Astrocyte (in vitro differentiated cells and primary cell): ENCODE measurements around the gene PPP1R12B. TPM values are rescaled to one million over a fixed set of nuclear protein-coding genes. Genes with fewer than 3 reads are reported as not detected.

ENCODE experiments used
- DNase-seq: peaks from one replicate; pipeline ENCODE4 v3.0.0-alpha.2; 2010; ENCODE audit warnings: low read depth
- FAIRE-seq: peaks from 2 replicates; lab custom pipeline; 2011; peaks lifted over from hg19 to GRCh38; lab: Jason Lieb, UNC
- H2AFZ ChIP-seq: 2 replicates; pipeline ENCODE4 v1.6.0; 2012; ENCODE audit warnings: low read depth, low read length, inconsistent platforms
- H3K27ac ChIP-seq: 2 replicates; pipeline ENCODE4 v1.5.1; 2011; ENCODE audit warnings: low read depth, low read length, inconsistent platforms
- H3K27me3 ChIP-seq: 2 replicates; pipeline ENCODE4 v1.6.0; 2011; ENCODE audit warnings: low read length, inconsistent platforms; ENCODE audit not compliant: insufficient read depth
- H3K36me3 ChIP-seq: 2 replicates; pipeline ENCODE4 v1.5.1; 2011; ENCODE audit warnings: low read length, inconsistent platforms; ENCODE audit not compliant: insufficient read depth
- H3K4me1 ChIP-seq: 2 replicates; pipeline ENCODE4 v1.5.1; 2011; ENCODE audit warnings: low read length, inconsistent platforms; ENCODE audit not compliant: insufficient read depth
- H3K4me2 ChIP-seq: 2 replicates; pipeline ENCODE4 v1.6.0; 2012; ENCODE audit warnings: low read length, inconsistent platforms
- H3K4me3 ChIP-seq: 2 replicates; pipeline ENCODE4 v1.5.1; 2011; ENCODE audit warnings: low read depth, mild to moderate bottlenecking, low read length, inconsistent platforms; ENCODE audit not compliant: insufficient read depth
- H3K79me2 ChIP-seq: 2 replicates; pipeline ENCODE4 v1.6.0; 2012; ENCODE audit warnings: mild to moderate bottlenecking, low read length, inconsistent platforms; ENCODE audit not compliant: insufficient read depth
- H3K9ac ChIP-seq: 2 replicates; pipeline ENCODE4 v1.6.0; 2012; ENCODE audit warnings: mild to moderate bottlenecking, low read length, inconsistent platforms
- H3K9me3 ChIP-seq: 2 replicates; pipeline ENCODE4 v1.5.1; 2012; ENCODE audit warnings: low read depth, mild to moderate bottlenecking, low read length, inconsistent platforms; ENCODE audit not compliant: insufficient read depth
- H4K20me1 ChIP-seq: 2 replicates; pipeline ENCODE4 v1.6.0; 2012; ENCODE audit warnings: low read length, inconsistent platforms; ENCODE audit not compliant: insufficient read depth
- H3K27ac Mint-ChIP-seq: one replicate; pipeline ENCODE4 v1.8.0; 2021; ENCODE audit warnings: mild to moderate bottlenecking, mixed read lengths; ENCODE audit not compliant: unreplicated experiment
- H3K27me3 Mint-ChIP-seq: one replicate; pipeline ENCODE4 v1.8.0; 2021; ENCODE audit warnings: low read depth, mixed read lengths; ENCODE audit not compliant: unreplicated experiment
- H3K36me3 Mint-ChIP-seq: one replicate; pipeline ENCODE4 v1.8.0; 2021; ENCODE audit warnings: low read depth, mixed read lengths; ENCODE audit not compliant: unreplicated experiment
- H3K4me1 Mint-ChIP-seq: one replicate; pipeline ENCODE4 v1.8.0; 2021; ENCODE audit warnings: low read depth, mixed read lengths; ENCODE audit not compliant: unreplicated experiment
- H3K4me3 Mint-ChIP-seq: one replicate; pipeline ENCODE4 v1.8.0; 2021; ENCODE audit warnings: mild to moderate bottlenecking, moderate library complexity, mixed read lengths; ENCODE audit not compliant: unreplicated experiment
- H3K9me3 Mint-ChIP-seq: one replicate; pipeline ENCODE4 v1.8.0; 2021; ENCODE audit warnings: mild to moderate bottlenecking, mixed read lengths; ENCODE audit not compliant: unreplicated experiment
- CTCF ChIP-seq: IDR thresholded peaks from 2 replicates; pipeline ENCODE4 v1.5.1; 2011; ENCODE audit warnings: low read depth, mild to moderate bottlenecking, inconsistent platforms, low read length, moderate library complexity; ENCODE audit not compliant: insufficient read depth
- EZH2 ChIP-seq: IDR thresholded peaks from 2 replicates; pipeline ENCODE4 v1.6.1; 2012; ENCODE audit warnings: mild to moderate bottlenecking, low read length, inconsistent platforms; ENCODE audit not compliant: insufficient read depth
- total RNA-seq: library from RNA; stranded (reverse); gene quantifications from 2 replicates; pipeline ENCODE4 v1.2.1, GENCODE V29; 2021

Gene PPP1R12B
- total RNA-seq, 1 donor from 2014 or later = 12.2 TPM

DNA sequence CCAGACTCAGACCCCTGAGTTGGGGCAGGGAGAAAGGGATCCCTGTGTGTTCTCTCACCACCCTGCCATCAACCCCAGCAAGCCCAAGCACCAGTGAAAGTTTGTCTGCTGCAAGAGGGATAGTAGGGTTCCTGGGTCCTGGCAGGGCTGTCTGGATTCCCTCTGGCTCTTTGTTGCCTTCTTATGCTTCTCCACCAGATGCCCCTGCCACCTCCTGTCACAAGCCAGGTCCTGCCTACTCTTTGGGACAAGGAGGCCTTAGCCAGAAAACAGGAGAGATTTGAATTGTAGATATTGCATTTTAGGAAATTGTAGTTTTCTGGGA lies 28.5 kb upstream of the PPP1R12B start:
- Histone ChIP-seq H3K4me2 (no peak overlapping the region), H3K9me3 (no peaks in the 10 kb centered on the region), H3K4me3 (no peak overlapping the region), H3K9ac (no peak overlapping the region), H4K20me1 (no peaks in the 10 kb centered on the region), H2AFZ (no peak overlapping the region), H3K27me3 (peaks cover 14% of the 10 kb centered on the region), H3K36me3 (no peaks in the 10 kb centered on the region), H3K27ac (no peak overlapping the region), H3K4me1 (no peaks in the 10 kb centered on the region), H3K79me2 (no peaks in the 10 kb centered on the region)
- TF ChIP-seq CTCF = no peak
- no peak for TF ChIP-seq EZH2
- Mint-ChIP-seq H3K27ac (no peak overlapping the region), H3K27me3 (peaks cover 30% of the 10 kb centered on the region), H3K9me3 (no peaks in the 10 kb centered on the region), H3K4me1 (no peaks in the 10 kb centered on the region), H3K4me3 (no peak overlapping the region), H3K36me3 (no peaks in the 10 kb centered on the region)
- FAIRE-seq = no peak
- no peak for DNase-seq

DNA sequence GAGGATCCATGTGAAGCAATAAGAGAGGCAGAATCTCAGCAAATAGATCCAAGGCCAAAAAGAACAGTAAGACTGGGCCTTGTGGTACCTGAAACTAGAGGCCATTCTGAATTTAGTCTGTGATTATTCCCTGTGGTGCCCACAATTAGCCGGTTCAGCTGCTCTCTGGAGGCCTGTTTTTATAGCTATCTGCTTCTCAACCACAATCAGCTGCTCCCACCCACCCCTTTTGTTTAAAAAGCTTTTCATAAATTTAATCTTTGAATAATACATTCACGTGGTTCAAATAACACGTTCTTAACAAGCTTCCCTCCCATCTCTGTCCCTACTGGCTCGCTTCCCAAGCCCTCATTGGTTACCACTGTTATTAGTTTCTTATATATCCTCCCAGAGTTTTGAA lies 24.8 kb upstream of the PPP1R12B start:
- Histone ChIP-seq H4K20me1 (no peaks in the 10 kb centered on the region), H3K27me3 (peaks cover 3% of the 10 kb centered on the region), H3K4me3 (no peak overlapping the region), H3K36me3 (no peaks in the 10 kb centered on the region), H2AFZ (no peak overlapping the region), H3K4me2 (no peak overlapping the region), H3K9ac (no peak overlapping the region), H3K79me2 (no peaks in the 10 kb centered on the region), H3K4me1 (no peaks in the 10 kb centered on the region), H3K27ac (no peak overlapping the region), H3K9me3 (no peaks in the 10 kb centered on the region)
- Mint-ChIP-seq H3K36me3 (no peaks in the 10 kb centered on the region), H3K27me3 (peaks cover 33% of the 10 kb centered on the region), H3K4me3 (no peak overlapping the region), H3K4me1 (no peaks in the 10 kb centered on the region), H3K9me3 (peaks cover 2% of the 10 kb centered on the region), H3K27ac (no peak overlapping the region)
- DNase-seq (no peak), FAIRE-seq (no peak)
- TF ChIP-seq EZH2 = no peak
- no peak for TF ChIP-seq CTCF

- Histone ChIP-seq H2AFZ (no peak overlapping the region), H3K4me2 (no peak overlapping the region), H3K79me2 (no peaks in the 10 kb centered on the region), H3K9me3 (no peaks in the 10 kb centered on the region), H3K27ac (no peak overlapping the region), H3K4me1 (no peaks in the 10 kb centered on the region), H3K9ac (no peak overlapping the region), H4K20me1 (no peaks in the 10 kb centered on the region), H3K4me3 (no peak overlapping the region), H3K36me3 (no peaks in the 10 kb centered on the region), H3K27me3 (peaks cover 3% of the 10 kb centered on the region)
- H3K4me1 Mint-ChIP-seq = no peaks in the 10 kb centered on the region
- DNase-seq (no peak), FAIRE-seq (no peak)
- peaks cover 2% of the 10 kb centered on the region for H3K9me3 Mint-ChIP-seq
- H3K27ac Mint-ChIP-seq = no peak overlapping the region
- no peak for TF ChIP-seq EZH2
- no peak for TF ChIP-seq CTCF
- H3K36me3 Mint-ChIP-seq = no peaks in the 10 kb centered on the region
- peaks cover 28% of the 10 kb centered on the region for H3K27me3 Mint-ChIP-seq
- H3K4me3 Mint-ChIP-seq = no peak overlapping the region
Measured at GRCh38 chr1:202324646-202325045, 23.9 kb upstream of the PPP1R12B start.
